ENCODE data around the gene COL1A2. TPM values are rescaled to one million over a fixed set of nuclear protein-coding genes. Genes with fewer than 3 reads are reported as not detected.

The COL1A2 gene
- total RNA-seq = under 1 TPM; 0.31 to 0.56 TPM

DNA sequence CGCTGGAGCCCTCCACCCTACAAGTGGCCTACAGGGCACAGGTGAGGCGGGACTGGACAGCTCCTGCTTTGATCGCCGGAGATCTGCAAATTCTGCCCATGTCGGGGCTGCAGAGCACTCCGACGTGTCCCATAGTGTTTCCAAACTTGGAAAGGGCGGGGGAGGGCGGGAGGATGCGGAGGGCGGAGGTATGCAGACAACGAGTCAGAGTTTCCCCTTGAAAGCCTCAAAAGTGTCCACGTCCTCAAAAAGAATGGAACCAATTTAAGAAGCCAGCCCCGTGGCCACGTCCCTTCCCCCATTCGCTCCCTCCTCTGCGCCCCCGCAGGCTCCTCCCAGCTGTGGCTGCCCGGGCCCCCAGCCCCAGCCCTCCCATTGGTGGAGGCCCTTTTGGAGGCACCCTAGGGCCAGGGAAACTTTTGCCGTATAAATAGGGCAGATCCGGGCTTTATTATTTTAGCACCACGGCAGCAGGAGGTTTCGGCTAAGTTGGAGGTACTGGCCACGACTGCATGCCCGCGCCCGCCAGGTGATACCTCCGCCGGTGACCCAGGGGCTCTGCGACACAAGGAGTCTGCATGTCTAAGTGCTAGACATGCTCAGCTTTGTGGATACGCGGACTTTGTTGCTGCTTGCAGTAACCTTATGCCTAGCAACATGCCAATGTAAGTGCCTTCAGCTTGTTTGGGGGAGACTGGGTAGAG lies at the start of gene COL1A2:
TSS of gene COL1A2 (plus strand) at position 459 of the 704 bp plus-strand sequence. CDS start at position 596, 137 bp downstream.
- H3K9me3 Mint-ChIP-seq = no peaks in the 10 kb centered on the region
- no peak within 1 kb of the TSS for H3K27ac Mint-ChIP-seq
- H3K4me3 Mint-ChIP-seq = peak within 1 kb of the TSS; percentile 80 to 81
- peaks cover 20% of the 10 kb centered on the region for H3K27me3 Mint-ChIP-seq (ENCODE audit: low read depth)
- peaks cover 12% of the 10 kb centered on the region for H3K4me1 Mint-ChIP-seq (ENCODE audit: low read depth)
- ATAC-seq (replicated peaks in 1 of 2) (peak; percentile 37 to 40), DNase-seq (peak in 1 of 2 donors; percentile 11)
- H3K36me3 Mint-ChIP-seq (ENCODE audit: insufficient read depth in 2 of 2) = no peaks in the 10 kb centered on the region

DNA sequence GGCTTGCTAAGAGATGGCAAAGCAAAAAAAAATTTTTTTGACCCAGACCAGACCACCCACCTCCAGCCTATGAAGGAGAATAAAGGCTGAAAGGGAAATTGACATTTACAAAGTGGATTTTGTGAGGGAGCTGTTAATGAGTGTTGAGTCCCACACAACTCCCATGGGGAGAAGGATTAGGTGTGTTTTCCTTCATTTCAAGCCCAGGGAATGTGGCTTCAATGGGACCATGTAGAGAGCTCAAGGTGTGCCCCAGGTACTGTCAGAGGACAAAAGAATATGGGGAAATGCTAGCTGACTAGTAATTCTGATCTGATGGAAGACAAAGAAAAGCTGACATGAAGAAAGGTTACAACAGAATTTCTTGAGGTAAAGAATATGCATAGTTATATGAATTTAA lies 48.8 kb upstream of the COL1A2 start:
- Mint-ChIP-seq H3K27me3 (ENCODE audit: low read depth) (peaks cover 11% of the 10 kb centered on the region), H3K36me3 (ENCODE audit: insufficient read depth in 2 of 2) (no peaks in the 10 kb centered on the region), H3K9me3 (no peaks in the 10 kb centered on the region), H3K4me1 (ENCODE audit: low read depth) (no peaks in the 10 kb centered on the region), H3K4me3 (no peak overlapping the region), H3K27ac (no peak overlapping the region)
- DNase-seq (no peak), ATAC-seq (replicated peaks in 1 of 2) (no peak)

DNA sequence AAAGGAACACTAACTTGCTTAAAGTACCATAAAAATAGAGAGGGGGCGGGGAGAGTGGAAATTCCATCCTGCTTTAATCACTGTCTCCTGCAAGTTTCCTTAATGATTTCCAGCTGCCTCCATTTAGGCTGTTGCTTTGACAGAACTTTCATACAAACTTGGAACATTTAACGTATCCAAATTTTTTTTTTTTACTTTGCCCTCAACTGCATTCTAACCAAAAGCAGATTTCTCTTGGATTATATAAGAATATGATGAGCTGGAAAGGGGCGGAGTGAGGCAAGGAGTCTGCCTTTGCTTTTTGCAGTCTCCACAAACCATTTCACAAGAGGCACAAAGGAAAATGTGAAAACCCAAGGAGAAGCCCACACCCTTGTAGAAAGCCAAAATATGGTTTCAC lies 46.6 kb upstream of the COL1A2 start:
- no peaks in the 10 kb centered on the region for H3K4me1 Mint-ChIP-seq (ENCODE audit: low read depth)
- H3K9me3 Mint-ChIP-seq = no peaks in the 10 kb centered on the region
- H3K4me3 Mint-ChIP-seq = no peak overlapping the region
- ATAC-seq (replicated peaks in 1 of 2) (no peak), DNase-seq (no peak)
- no peaks in the 10 kb centered on the region for H3K36me3 Mint-ChIP-seq (ENCODE audit: insufficient read depth in 2 of 2)
- H3K27me3 Mint-ChIP-seq (ENCODE audit: low read depth) = peaks cover 11% of the 10 kb centered on the region
- no peak overlapping the region for H3K27ac Mint-ChIP-seq

DNA sequence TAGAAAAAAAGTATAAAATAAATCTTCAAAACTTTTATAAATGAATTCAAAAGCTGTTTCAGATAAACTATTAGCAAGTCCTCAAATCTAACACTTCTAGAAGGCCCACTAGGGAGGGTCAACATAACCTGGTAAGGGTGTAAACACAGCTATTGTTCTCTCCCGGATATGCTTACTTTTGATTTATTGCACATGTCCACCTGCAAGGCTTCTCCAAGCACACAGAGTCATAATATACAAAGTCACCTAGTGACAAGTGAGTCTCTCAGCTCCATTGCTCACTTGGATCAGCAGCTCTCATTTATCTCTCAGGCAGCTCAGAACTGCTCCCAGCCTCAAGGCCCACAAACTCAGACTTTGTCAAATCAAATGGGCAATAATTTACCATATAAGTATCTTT lies 44.0 kb upstream of the COL1A2 start:
- H3K27ac Mint-ChIP-seq = no peak overlapping the region
- no peak for ATAC-seq (replicated peaks in 1 of 2)
- no peaks in the 10 kb centered on the region for H3K9me3 Mint-ChIP-seq

DNA sequence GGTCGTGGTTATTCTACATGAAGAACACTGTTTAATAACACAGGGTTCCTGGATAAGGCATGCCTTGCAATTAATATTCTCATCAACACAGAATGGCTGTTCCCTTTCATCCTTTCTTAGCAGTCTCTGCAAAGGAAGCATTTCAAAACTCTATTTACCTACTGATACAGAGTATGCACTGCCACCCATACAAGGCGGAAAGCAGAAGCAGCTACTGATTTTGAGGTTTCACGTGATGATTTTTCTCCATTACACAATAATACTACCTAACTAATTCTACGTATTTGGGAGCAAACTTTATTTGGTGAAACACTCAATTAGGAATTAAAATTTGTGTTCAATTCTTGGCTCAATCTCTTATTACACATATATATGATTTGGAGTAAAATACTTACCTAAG lies 43.0 kb upstream of the COL1A2 start:
- Mint-ChIP-seq H3K4me1 (ENCODE audit: low read depth) (no peaks in the 10 kb centered on the region), H3K36me3 (ENCODE audit: insufficient read depth in 2 of 2) (no peaks in the 10 kb centered on the region), H3K9me3 (no peaks in the 10 kb centered on the region), H3K27me3 (ENCODE audit: low read depth) (peaks cover 17% of the 10 kb centered on the region), H3K4me3 (no peak overlapping the region), H3K27ac (no peak overlapping the region)
- DNase-seq (no peak), ATAC-seq (replicated peaks in 1 of 2) (no peak)

More for the DNA sequence above, 44.0 kb upstream of the COL1A2 start:
- DNase-seq = no peak
- H3K4me1 Mint-ChIP-seq (ENCODE audit: low read depth) = no peaks in the 10 kb centered on the region
- H3K36me3 Mint-ChIP-seq (ENCODE audit: insufficient read depth in 2 of 2) = no peaks in the 10 kb centered on the region
- H3K27me3 Mint-ChIP-seq (ENCODE audit: low read depth) = peaks cover 17% of the 10 kb centered on the region
- no peak overlapping the region for H3K4me3 Mint-ChIP-seq

DNA sequence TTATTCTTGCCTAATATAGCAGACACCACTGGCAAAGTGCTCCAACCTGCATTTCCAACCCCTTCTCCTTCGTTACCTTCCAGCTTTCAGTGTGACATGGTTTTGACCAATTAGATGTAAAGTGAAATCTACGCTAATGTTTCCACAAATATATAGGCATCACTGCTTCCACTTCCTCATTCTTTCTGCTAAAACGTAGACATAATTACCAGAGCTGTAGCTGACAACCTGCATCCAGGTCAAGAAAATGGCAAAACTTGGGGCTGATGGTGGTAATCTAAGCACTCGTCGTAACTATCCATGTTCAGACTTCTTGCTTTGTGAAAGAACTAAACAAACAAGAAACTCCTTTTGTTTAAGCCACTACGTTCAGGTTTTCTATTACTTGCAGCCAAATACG lies 41.8 kb upstream of the COL1A2 start:
- Mint-ChIP-seq H3K4me3 (no peak overlapping the region), H3K9me3 (no peaks in the 10 kb centered on the region), H3K36me3 (ENCODE audit: insufficient read depth in 2 of 2) (no peaks in the 10 kb centered on the region), H3K4me1 (ENCODE audit: low read depth) (no peaks in the 10 kb centered on the region), H3K27me3 (ENCODE audit: low read depth) (peaks cover 7% of the 10 kb centered on the region), H3K27ac (no peak overlapping the region)
- ATAC-seq (replicated peaks in 1 of 2) (no peak), DNase-seq (no peak)

DNA sequence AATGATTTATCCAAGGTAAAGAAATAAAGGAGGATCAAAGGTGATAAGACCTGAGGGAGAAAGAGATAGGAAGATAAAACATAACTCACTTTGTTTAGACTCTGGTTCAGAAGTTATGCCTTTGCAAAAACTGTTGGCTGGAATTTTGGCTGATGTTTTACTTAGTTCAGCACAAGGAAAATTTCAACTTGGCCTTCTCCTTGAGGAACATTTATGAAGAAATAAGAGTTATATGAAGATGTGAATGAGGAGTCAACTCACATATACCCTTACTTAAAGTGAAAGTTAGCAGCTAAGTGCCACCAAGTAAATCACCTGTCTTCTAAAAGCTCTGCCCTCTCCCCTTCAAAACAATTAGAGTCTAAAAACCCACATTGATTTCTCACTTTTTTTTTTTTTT lies 39.7 kb upstream of the COL1A2 start:
- no peaks in the 10 kb centered on the region for H3K4me1 Mint-ChIP-seq (ENCODE audit: low read depth)
- H3K27me3 Mint-ChIP-seq (ENCODE audit: low read depth) = peaks cover 7% of the 10 kb centered on the region
- DNase-seq (no peak), ATAC-seq (replicated peaks in 1 of 2) (no peak)
- no peak overlapping the region for H3K4me3 Mint-ChIP-seq
- no peak overlapping the region for H3K27ac Mint-ChIP-seq
- H3K36me3 Mint-ChIP-seq (ENCODE audit: insufficient read depth in 2 of 2) = no peaks in the 10 kb centered on the region
- no peaks in the 10 kb centered on the region for H3K9me3 Mint-ChIP-seq

DNA sequence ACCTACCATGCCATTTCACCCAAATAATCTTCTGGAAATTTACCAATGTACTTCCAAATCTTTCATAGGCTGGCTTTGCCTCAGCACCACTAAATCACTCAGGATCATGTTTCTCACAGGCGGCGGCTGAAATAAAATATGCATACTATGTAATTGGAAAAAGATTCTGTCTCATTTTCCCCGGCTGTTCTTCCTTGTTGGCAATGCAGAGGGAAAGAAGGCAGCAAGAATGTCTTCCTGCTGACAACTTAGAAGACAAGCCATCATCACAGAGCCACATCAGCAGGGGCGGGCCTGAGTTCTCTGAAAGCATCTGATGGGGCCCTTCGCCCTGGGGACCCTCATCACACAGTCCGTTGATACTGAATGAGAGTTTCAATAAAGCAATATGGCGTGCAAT lies 39.2 kb upstream of the COL1A2 start:
- ATAC-seq (replicated peaks in 1 of 2) = no peak
- H3K27ac Mint-ChIP-seq = no peak overlapping the region
- no peaks in the 10 kb centered on the region for H3K4me1 Mint-ChIP-seq (ENCODE audit: low read depth)
- no peak overlapping the region for H3K4me3 Mint-ChIP-seq
- H3K9me3 Mint-ChIP-seq = no peaks in the 10 kb centered on the region
- no peak for DNase-seq
- no peaks in the 10 kb centered on the region for H3K36me3 Mint-ChIP-seq (ENCODE audit: insufficient read depth in 2 of 2)
- H3K27me3 Mint-ChIP-seq (ENCODE audit: low read depth) = peaks cover 7% of the 10 kb centered on the region

DNA sequence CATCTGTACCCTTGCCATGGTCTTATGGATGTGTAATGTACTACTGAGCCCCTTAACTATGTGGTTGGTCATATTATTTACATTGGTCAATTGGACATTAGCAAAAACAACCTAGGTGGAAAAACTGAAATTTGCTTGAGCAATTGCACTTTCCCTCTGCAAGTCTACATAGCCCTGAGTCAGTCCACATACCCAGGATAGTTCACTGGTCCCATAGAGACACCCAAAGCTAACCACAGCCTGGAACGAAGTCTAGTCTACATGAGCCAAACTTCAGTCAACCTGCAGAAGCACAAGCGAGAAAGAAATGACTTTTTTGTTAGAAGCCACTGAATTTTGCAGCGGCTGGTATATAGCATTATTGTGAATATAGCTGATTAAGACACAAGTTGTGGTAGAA lies 37.6 kb upstream of the COL1A2 start:
- H3K9me3 Mint-ChIP-seq = no peaks in the 10 kb centered on the region
- no peak for ATAC-seq (replicated peaks in 1 of 2)
- no peaks in the 10 kb centered on the region for H3K36me3 Mint-ChIP-seq (ENCODE audit: insufficient read depth in 2 of 2)
- no peak for DNase-seq
- H3K4me1 Mint-ChIP-seq (ENCODE audit: low read depth) = no peaks in the 10 kb centered on the region
- peaks cover 7% of the 10 kb centered on the region for H3K27me3 Mint-ChIP-seq (ENCODE audit: low read depth)
- no peak overlapping the region for H3K4me3 Mint-ChIP-seq
- H3K27ac Mint-ChIP-seq = no peak overlapping the region

DNA sequence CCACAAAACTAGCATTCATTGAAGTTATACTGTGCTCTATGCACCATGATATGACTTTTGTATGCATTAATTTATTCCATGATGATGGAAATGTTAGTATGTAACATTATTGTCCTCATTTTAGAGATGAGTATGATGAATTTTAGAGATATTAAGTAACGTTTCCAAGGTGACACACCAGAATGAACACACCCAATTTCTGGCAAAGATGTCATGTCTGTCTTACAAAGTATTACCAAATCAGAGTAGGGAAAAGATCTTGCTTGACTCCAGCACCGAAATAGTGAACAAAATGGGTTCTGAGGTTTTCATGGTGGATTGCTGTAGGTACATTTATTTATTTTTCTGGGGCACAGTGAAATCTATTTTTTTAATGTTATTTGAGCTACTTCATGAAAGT lies 33.8 kb upstream of the COL1A2 start:
- Mint-ChIP-seq H3K9me3 (peaks cover 0 to 3% of the 10 kb centered on the region in 2 donors), H3K4me3 (no peak overlapping the region), H3K4me1 (ENCODE audit: low read depth) (no peaks in the 10 kb centered on the region), H3K36me3 (ENCODE audit: insufficient read depth in 2 of 2) (no peaks in the 10 kb centered on the region), H3K27ac (no peak overlapping the region), H3K27me3 (ENCODE audit: low read depth) (peaks cover 16% of the 10 kb centered on the region)
- no peak for ATAC-seq (replicated peaks in 1 of 2)
- DNase-seq = no peak

DNA sequence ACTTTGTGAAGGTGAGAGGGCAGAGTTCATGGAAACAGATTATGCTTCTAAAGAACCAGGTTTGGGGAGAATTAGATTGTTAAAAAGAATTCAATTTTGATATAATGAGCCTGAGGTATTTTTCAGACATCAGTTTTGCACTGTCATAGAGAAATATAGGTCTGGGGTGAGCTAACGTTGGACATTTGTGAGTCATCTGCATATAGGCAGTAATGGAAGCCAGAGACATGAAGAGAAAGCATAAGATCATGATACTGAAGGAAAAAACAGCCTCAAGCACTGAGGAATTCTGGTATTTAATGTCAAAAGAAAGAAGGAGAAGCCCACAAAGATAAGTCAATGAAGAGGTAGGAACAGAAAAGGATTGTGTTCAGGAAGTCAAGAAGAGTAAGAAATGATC lies 32.4 kb upstream of the COL1A2 start:
- ATAC-seq (replicated peaks in 1 of 2) (no peak), DNase-seq (no peak)
- Mint-ChIP-seq H3K4me3 (no peak overlapping the region), H3K27me3 (ENCODE audit: low read depth) (peaks cover 16% of the 10 kb centered on the region), H3K9me3 (peaks cover 0 to 3% of the 10 kb centered on the region in 2 donors), H3K27ac (no peak overlapping the region), H3K4me1 (ENCODE audit: low read depth) (no peaks in the 10 kb centered on the region), H3K36me3 (ENCODE audit: insufficient read depth in 2 of 2) (no peaks in the 10 kb centered on the region)

DNA sequence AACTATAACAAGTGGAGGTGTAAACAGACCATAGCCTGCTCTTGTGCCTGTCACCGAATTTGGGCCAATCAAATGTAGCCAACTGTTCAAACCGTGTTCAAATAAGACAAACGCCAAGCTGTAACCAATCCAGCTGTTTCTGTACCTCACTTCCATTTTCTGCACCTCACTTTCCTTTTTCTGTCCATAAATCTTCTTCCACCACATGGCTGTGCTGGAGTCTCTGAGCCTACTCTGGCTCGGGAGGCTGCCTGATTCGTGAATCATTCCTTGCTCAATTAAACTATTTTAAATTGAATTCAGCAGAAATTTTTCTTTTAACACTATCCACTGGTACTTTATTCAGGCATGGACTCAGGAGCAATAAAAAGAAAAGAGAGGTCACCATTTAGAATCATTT lies 29.9 kb upstream of the COL1A2 start:
- ATAC-seq (replicated peaks in 1 of 2) (no peak), DNase-seq (no peak)
- H3K9me3 Mint-ChIP-seq = peaks cover 0 to 3% of the 10 kb centered on the region in 2 donors
- H3K27me3 Mint-ChIP-seq (ENCODE audit: low read depth) = peaks cover 16% of the 10 kb centered on the region
- H3K27ac Mint-ChIP-seq = no peak overlapping the region
- H3K36me3 Mint-ChIP-seq (ENCODE audit: insufficient read depth in 2 of 2) = no peaks in the 10 kb centered on the region
- no peaks in the 10 kb centered on the region for H3K4me1 Mint-ChIP-seq (ENCODE audit: low read depth)
- no peak overlapping the region for H3K4me3 Mint-ChIP-seq

DNA sequence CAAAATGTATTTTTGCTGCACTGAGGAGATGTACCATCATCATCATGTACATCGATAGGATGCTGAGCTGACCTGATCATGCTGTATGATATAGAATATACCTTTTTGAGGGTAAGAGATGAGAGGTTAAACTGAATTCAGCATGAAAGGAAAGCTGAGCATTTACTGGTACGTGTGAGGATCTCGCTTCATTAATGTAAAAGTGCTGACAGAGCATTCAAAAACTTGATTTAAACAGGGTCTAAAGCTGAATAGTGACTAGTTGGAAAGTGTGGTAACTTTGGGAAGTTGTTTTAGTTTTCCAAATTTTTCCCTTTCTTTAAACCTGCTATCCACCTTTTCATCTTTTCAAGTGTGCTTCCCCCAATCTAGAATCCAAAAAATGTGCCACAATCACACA lies 28.5 kb upstream of the COL1A2 start:
- Mint-ChIP-seq H3K4me3 (no peak overlapping the region), H3K36me3 (ENCODE audit: insufficient read depth in 2 of 2) (no peaks in the 10 kb centered on the region), H3K27me3 (ENCODE audit: low read depth) (peaks cover 16% of the 10 kb centered on the region), H3K27ac (no peak overlapping the region), H3K9me3 (peaks cover 0 to 3% of the 10 kb centered on the region in 2 donors), H3K4me1 (ENCODE audit: low read depth) (no peaks in the 10 kb centered on the region)
- no peak for DNase-seq
- ATAC-seq (replicated peaks in 1 of 2) = no peak

DNA sequence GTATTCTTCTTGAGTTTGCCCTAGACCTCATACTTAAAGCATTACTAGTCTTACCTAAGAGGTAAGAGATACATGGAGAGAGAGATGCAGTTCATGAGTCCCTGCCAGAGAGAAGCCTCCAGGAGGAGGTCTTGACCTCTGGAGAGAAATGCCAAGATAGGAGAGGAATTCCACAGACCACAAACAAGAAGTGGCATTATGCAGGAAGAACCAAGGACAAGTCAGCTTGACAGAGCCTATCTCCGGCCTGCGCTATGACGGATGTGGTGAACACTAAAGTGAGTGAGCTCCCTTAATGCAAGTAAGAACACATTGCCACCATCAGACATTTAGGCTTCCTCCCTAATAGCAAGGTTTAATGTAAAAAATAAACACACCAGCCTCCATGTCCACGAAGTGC lies 27.9 kb upstream of the COL1A2 start:
- Mint-ChIP-seq H3K4me1 (ENCODE audit: low read depth) (no peaks in the 10 kb centered on the region), H3K27ac (no peak overlapping the region), H3K9me3 (peaks cover 0 to 3% of the 10 kb centered on the region in 2 donors), H3K27me3 (ENCODE audit: low read depth) (peaks cover 16% of the 10 kb centered on the region), H3K4me3 (no peak overlapping the region), H3K36me3 (ENCODE audit: insufficient read depth in 2 of 2) (no peaks in the 10 kb centered on the region)
- ATAC-seq (replicated peaks in 1 of 2) = no peak
- DNase-seq = no peak

Measured in activated T-cell treated with anti-CD3 and anti-CD28 coated beads, Interleukin-2, amount 50 U/mL, for 72 hours (primary cell).